Endodermal cell (in vitro differentiated cells): Measurements from ENCODE around the gene GSC2. TPM values are rescaled to one million over a fixed set of nuclear protein-coding genes. Genes with fewer than 3 reads are reported as not detected.
A peak's percentile ranks its signal among the peaks of the same experiment; 100 is the strongest.

Source experiments
- DNase-seq: peaks from one replicate; pipeline ENCODE4 v3.0.0-alpha.2; 2017
- H3K27ac ChIP-seq: 2 replicates; pipeline ENCODE4 v1.5.1; 2013; ENCODE audit warnings: mild to moderate bottlenecking, low read depth, low read length, moderate library complexity
- H3K27me3 ChIP-seq: 2 replicates; pipeline ENCODE4 v1.6.1; 2013; ENCODE audit warnings: mild to moderate bottlenecking, low read length, moderate library complexity; ENCODE audit not compliant: insufficient read depth, control insufficient read depth, poor library complexity, severe bottlenecking
- H3K36me3 ChIP-seq: 2 replicates; pipeline ENCODE4 v1.7.0; 2013; ENCODE audit warnings: mild to moderate bottlenecking, low read length, moderate library complexity; ENCODE audit not compliant: control insufficient read depth, insufficient read depth
- H3K4me1 ChIP-seq: one replicate; pipeline ENCODE4 v1.7.0; 2013; ENCODE audit warnings: low read length; ENCODE audit not compliant: control insufficient read depth, insufficient read depth
- H3K4me3 ChIP-seq: 2 replicates; pipeline ENCODE4 v1.5.1; 2013; ENCODE audit warnings: mild to moderate bottlenecking, low read length, moderate library complexity
- H3K9ac ChIP-seq: 2 replicates; pipeline ENCODE4 v1.6.1; 2013; ENCODE audit warnings: mild to moderate bottlenecking, low read length, moderate library complexity; ENCODE audit not compliant: poor library complexity, severe bottlenecking; ENCODE audit errors: extremely low read depth
- H3K9me3 ChIP-seq: 2 replicates; pipeline ENCODE4 v1.6.1; 2013; ENCODE audit warnings: mild to moderate bottlenecking, low read length, moderate library complexity; ENCODE audit not compliant: control insufficient read depth
- H3K27ac Mint-ChIP-seq: 2 replicates; pipeline ENCODE4 v1.8.0; 2020; ENCODE audit warnings: mixed read lengths
- H3K27me3 Mint-ChIP-seq: 2 replicates; pipeline ENCODE4 v1.8.0; 2021; ENCODE audit warnings: mild to moderate bottlenecking, mixed read lengths; ENCODE audit not compliant: insufficient read depth
- H3K36me3 Mint-ChIP-seq: 2 replicates; pipeline ENCODE4 v1.8.0; 2020; ENCODE audit warnings: low read depth, mixed read lengths
- H3K4me1 Mint-ChIP-seq: 2 replicates; pipeline ENCODE4 v1.8.0; 2020; ENCODE audit warnings: mixed read lengths
- H3K4me3 Mint-ChIP-seq: 2 replicates; pipeline ENCODE4 v1.8.0; 2020; ENCODE audit warnings: mild to moderate bottlenecking, moderate library complexity, mixed read lengths
- H3K9me3 Mint-ChIP-seq: 2 replicates; pipeline ENCODE4 v1.8.0; 2020; ENCODE audit warnings: mild to moderate bottlenecking, mixed read lengths
- CTCF ChIP-seq: fragments of 200-600 bp; sonication (generic); conservative IDR thresholded peaks from 2 replicates; pipeline ENCODE4 v1.5.0; 2021; ENCODE audit warnings: antibody characterized with exemption, mild to moderate bottlenecking
- WGBS, 2 experiments: methylation state at CpG; one replicate each; pipeline versions ENCODE4 v1.1.5 to v1.1.7; 2013; ENCODE audit warnings: missing lambda C conversion rate in 2 of 2, mixed read lengths in 1 of 2; ENCODE audit not compliant: insufficient coverage in 1 of 2, insufficient read length in 1 of 2; 5-methylcytosine and 5-hydroxymethylcytosine counted together
- total RNA-seq, 2 donors: library from RNA; stranded (reverse); fragmentation: NEBNext Ultra II Directional in 1 of 2; extraction: Animal tissue kit (Norgen Biotek cat#: 25700) in 1 of 2; gene quantifications; 2 replicates in 1 of 2; 3 replicates in 1 of 2; pipeline ENCODE4 v1.2.1, GENCODE V29; 2021

GSC2 gene
- total RNA-seq, 2 donors from 2014 or later, result not detected

- Mint-ChIP-seq H3K36me3 (peaks cover 8% of the 10 kb centered on the region), H3K27me3 (no peaks in the 10 kb centered on the region), H3K4me1 (peaks cover 5% of the 10 kb centered on the region), H3K4me3 (peak within 1 kb of the TSS; percentile 65), H3K9me3 (no peaks in the 10 kb centered on the region), H3K27ac (peak within 1 kb of the TSS; percentile 83)
- H3K9me3 ChIP-seq, result no peaks in the 10 kb centered on the region
- no peaks in the 10 kb centered on the region for H3K27me3 ChIP-seq
- peak within 1 kb of the TSS; percentile 86 for H3K4me3 ChIP-seq
- TF ChIP-seq CTCF, result no peak
- H3K36me3 ChIP-seq, result no peaks in the 10 kb centered on the region
- peak within 1 kb of the TSS; percentile 63 for H3K27ac ChIP-seq
- peak within 1 kb of the TSS; percentile 51 for H3K9ac ChIP-seq
- 0% methylated on average over 25 to 86 of the region's 86 CpGs for WGBS, 2 experiments
- no peaks in the 10 kb centered on the region for H3K4me1 ChIP-seq
- DNase-seq, result peak; percentile 97
Observed at GRCh38 chr22:19178657-19179496, 28.8 kb upstream of the GSC2 start, which contains the start of gene SLC25A1. TSS of gene SLC25A1 (minus strand) at chr22:19178736. CDS start at chr22:19178673, 63 bp downstream.

- H3K27me3 Mint-ChIP-seq, result peaks cover 3% of the 10 kb centered on the region
- Histone ChIP-seq H3K27ac (no peak overlapping the region), H3K36me3 (no peaks in the 10 kb centered on the region), H3K4me1 (no peaks in the 10 kb centered on the region), H3K9me3 (no peaks in the 10 kb centered on the region), H3K27me3 (no peaks in the 10 kb centered on the region), H3K4me3 (peak overlapping the region; percentile 75), H3K9ac (peak overlapping the region; percentile 41)
- H3K36me3 Mint-ChIP-seq, result peaks cover 8% of the 10 kb centered on the region
- TF ChIP-seq CTCF, result no peak
- H3K9me3 Mint-ChIP-seq, result no peaks in the 10 kb centered on the region
- H3K27ac Mint-ChIP-seq, result no peak overlapping the region
- DNase-seq, result peak; percentile 81
- H3K4me3 Mint-ChIP-seq, result peak overlapping the region; percentile 65
- peaks cover 5% of the 10 kb centered on the region for H3K4me1 Mint-ChIP-seq
- 0 to 3% methylated on average over 18 to 80 of the region's 80 CpGs for WGBS, 2 experiments
Observed at GRCh38 chr22:19178065-19178656, 28.1 kb upstream of the GSC2 start.

- H3K4me1 ChIP-seq, result peaks cover 4% of the 10 kb centered on the region
- no peak overlapping the region for H3K27ac Mint-ChIP-seq
- H3K36me3 ChIP-seq, result no peaks in the 10 kb centered on the region
- H3K4me3 Mint-ChIP-seq, result peak overlapping the region; percentile 65
- peaks cover 3% of the 10 kb centered on the region for H3K27me3 Mint-ChIP-seq
- 40 to 43% methylated on average over 34 to 55 of the region's 55 CpGs for WGBS, 2 experiments
- no peak overlapping the region for H3K27ac ChIP-seq
- no peaks in the 10 kb centered on the region for H3K9me3 ChIP-seq
- no peaks in the 10 kb centered on the region for H3K27me3 ChIP-seq
- peak; percentile 54 for DNase-seq
- no peaks in the 10 kb centered on the region for H3K9me3 Mint-ChIP-seq
- no peak overlapping the region for H3K9ac ChIP-seq
- TF ChIP-seq CTCF, result no peak
- peaks cover 8% of the 10 kb centered on the region for H3K36me3 Mint-ChIP-seq
- peaks cover 12% of the 10 kb centered on the region for H3K4me1 Mint-ChIP-seq
- peak overlapping the region; percentile 75 for H3K4me3 ChIP-seq
Observed at GRCh38 chr22:19177164-19178064, 27.3 kb upstream of the GSC2 start.
